ENCODE measurements around the gene PYGO2. TPM values are rescaled to one million over a fixed set of nuclear protein-coding genes. Genes with fewer than 3 reads are reported as not detected.

Gene PYGO2
- polyA plus RNA-seq, 1 donor (not counting 4 experiments of a cell fraction or from before 2014, with no cell fraction given), result 15.1 TPM

DNA sequence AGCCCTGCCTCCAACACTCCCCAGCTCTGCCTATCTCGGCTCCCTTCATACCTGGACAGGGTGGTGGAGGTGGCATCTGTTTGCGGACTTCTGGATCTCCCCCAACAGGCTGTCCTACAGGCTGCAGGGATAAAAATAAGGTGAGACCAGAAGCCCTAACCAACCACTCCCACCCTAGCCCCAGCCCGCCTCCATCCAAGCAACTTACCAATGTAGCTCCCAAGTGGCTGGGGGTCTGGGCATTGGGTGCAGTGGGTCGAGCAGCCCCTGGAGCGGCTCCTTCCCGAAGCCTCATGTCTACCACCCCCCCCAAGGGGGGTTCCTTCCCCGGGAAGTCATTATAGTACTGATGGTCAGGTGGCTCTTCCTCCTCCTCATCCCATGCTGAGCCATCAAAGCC lies 4.5 kb upstream of the PYGO2 start:
- H3K4me3 ChIP-seq (ENCODE audit: control insufficient read depth in 2 of 3, extremely low read depth in 1 of 3, insufficient read depth in 2 of 3, low read depth in 1 of 3, low read length in 3 of 3), result no peak overlapping the region
- no peaks in the 10 kb centered on the region for H4K20me1 ChIP-seq (ENCODE audit: control insufficient read depth, extremely low read depth, insufficient read depth, low read length)
- peaks cover 53% of the 10 kb centered on the region for H3K79me2 ChIP-seq (ENCODE audit: control insufficient read depth, insufficient read depth, low read length)
- no peaks in the 10 kb centered on the region for H3K9me1 ChIP-seq (ENCODE audit: control insufficient read depth, extremely low read depth, insufficient read depth, low read length)
- no peak overlapping the region for H2AFZ ChIP-seq (ENCODE audit: control insufficient read depth, low read length)
- H3K36me3 ChIP-seq (ENCODE audit: control insufficient read depth in 2 of 2, extremely low read depth in 1 of 2, insufficient read depth in 2 of 2, low read length in 2 of 2), result peaks cover 35 to 58% of the 10 kb centered on the region in 2 experiments
- no peaks in the 10 kb centered on the region for H3K27me3 ChIP-seq (ENCODE audit: control insufficient read depth, extremely low read depth, insufficient read depth, low read length)
- TF ChIP-seq, protein P1, sequence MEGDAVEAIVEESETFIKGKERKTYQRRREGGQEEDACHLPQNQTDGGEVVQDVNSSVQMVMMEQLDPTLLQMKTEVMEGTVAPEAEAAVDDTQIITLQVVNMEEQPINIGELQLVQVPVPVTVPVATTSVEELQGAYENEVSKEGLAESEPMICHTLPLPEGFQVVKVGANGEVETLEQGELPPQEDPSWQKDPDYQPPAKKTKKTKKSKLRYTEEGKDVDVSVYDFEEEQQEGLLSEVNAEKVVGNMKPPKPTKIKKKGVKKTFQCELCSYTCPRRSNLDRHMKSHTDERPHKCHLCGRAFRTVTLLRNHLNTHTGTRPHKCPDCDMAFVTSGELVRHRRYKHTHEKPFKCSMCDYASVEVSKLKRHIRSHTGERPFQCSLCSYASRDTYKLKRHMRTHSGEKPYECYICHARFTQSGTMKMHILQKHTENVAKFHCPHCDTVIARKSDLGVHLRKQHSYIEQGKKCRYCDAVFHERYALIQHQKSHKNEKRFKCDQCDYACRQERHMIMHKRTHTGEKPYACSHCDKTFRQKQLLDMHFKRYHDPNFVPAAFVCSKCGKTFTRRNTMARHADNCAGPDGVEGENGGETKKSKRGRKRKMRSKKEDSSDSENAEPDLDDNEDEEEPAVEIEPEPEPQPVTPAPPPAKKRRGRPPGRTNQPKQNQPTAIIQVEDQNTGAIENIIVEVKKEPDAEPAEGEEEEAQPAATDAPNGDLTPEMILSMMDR (optimal IDR thresholded peaks at IDR 0.05 in 1 of 3, IDR thresholded peaks at IDR 0.05 in 1 of 3, conservative IDR thresholded peaks at IDR 0.05 in 1 of 3; ENCODE audit: extremely low read depth in 1 of 3, insufficient read depth in 2 of 3, low read length in 3 of 3), result no peak
- TF ChIP-seq EZH2 (IDR thresholded peaks at IDR 0.05; ENCODE audit: low read length), result no peak
- H3K4me2 ChIP-seq (ENCODE audit: control insufficient read depth, extremely low read depth, insufficient read depth, low read depth, low read length), result no peak overlapping the region
- dilution Hi-C loops (cut with MboI; ENCODE audit: extremely low pct_ligation_motif_present, low sequenced_read_pairs), result no loop called here
- no peak overlapping the region for H3K9ac ChIP-seq (ENCODE audit: control insufficient read depth, extremely low read depth, insufficient read depth, low read length)
- DNase-seq (ENCODE audit: low read depth, low spot score) (no peak), FAIRE-seq (no peak)
- H3K4me1 ChIP-seq (ENCODE audit: control insufficient read depth, extremely low read depth, insufficient read depth, low read length), result peaks cover 42% of the 10 kb centered on the region
- H3K27ac ChIP-seq (ENCODE audit: control insufficient read depth, insufficient read depth, low read length), result no peak overlapping the region
- H3K9me3 ChIP-seq (ENCODE audit: control insufficient read depth, low read depth, low read length), result no peaks in the 10 kb centered on the region

DNA sequence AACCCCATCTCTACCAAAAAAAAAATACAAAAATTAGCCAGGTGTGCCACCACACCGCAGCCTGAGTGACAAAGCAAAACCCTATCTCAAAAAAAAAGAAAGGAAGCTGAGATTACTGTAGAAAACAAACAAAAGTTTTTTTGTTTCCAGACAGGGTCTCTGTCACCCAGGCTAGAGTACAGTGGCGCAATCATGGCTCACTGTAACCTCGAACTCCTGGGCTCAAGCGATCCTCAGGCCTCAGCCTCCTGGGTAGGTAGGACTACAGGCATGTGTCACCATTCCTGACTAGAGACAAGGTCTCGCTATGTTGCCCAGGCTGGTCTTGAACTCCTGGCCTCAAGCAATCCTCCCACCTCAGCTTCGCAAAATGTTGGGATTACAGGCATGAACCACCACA lies 2.8 kb upstream of the PYGO2 start:
- Histone ChIP-seq H3K4me2 (ENCODE audit: control insufficient read depth, extremely low read depth, insufficient read depth, low read depth, low read length) (no peak overlapping the region), H3K79me2 (ENCODE audit: control insufficient read depth, insufficient read depth, low read length) (peaks cover 55% of the 10 kb centered on the region), H3K27me3 (ENCODE audit: control insufficient read depth, extremely low read depth, insufficient read depth, low read length) (no peaks in the 10 kb centered on the region), H3K9ac (ENCODE audit: control insufficient read depth, extremely low read depth, insufficient read depth, low read length) (no peak overlapping the region), H3K9me3 (ENCODE audit: control insufficient read depth, low read depth, low read length) (no peaks in the 10 kb centered on the region), H3K4me3 (ENCODE audit: control insufficient read depth in 2 of 3, extremely low read depth in 1 of 3, insufficient read depth in 2 of 3, low read depth in 1 of 3, low read length in 3 of 3) (no peak overlapping the region), H2AFZ (ENCODE audit: control insufficient read depth, low read length) (no peak overlapping the region), H3K36me3 (ENCODE audit: control insufficient read depth in 2 of 2, extremely low read depth in 1 of 2, insufficient read depth in 2 of 2, low read length in 2 of 2) (peaks cover 35 to 56% of the 10 kb centered on the region in 2 experiments), H3K27ac (ENCODE audit: control insufficient read depth, insufficient read depth, low read length) (no peak overlapping the region), H4K20me1 (ENCODE audit: control insufficient read depth, extremely low read depth, insufficient read depth, low read length) (no peaks in the 10 kb centered on the region), H3K9me1 (ENCODE audit: control insufficient read depth, extremely low read depth, insufficient read depth, low read length) (no peaks in the 10 kb centered on the region), H3K4me1 (ENCODE audit: control insufficient read depth, extremely low read depth, insufficient read depth, low read length) (peaks cover 38% of the 10 kb centered on the region)
- dilution Hi-C loops (cut with MboI; ENCODE audit: extremely low pct_ligation_motif_present, low sequenced_read_pairs), result no loop called here
- no peak for FAIRE-seq
- no peak for TF ChIP-seq EZH2 (IDR thresholded peaks at IDR 0.05; ENCODE audit: low read length)
- TF ChIP-seq, protein P1 (optimal IDR thresholded peaks at IDR 0.05 in 1 of 3, IDR thresholded peaks at IDR 0.05 in 1 of 3, conservative IDR thresholded peaks at IDR 0.05 in 1 of 3; ENCODE audit: extremely low read depth in 1 of 3, insufficient read depth in 2 of 3, low read length in 3 of 3), result no peak
- DNase-seq (ENCODE audit: low read depth, low spot score), result no peak
